HG03342 (cell line): Measurements from ENCODE around the gene UBAC1.

Experiments used
- ATAC-seq: cut with Tn5 transposase; IDR thresholded peaks from one replicate; pipeline ENCODE4 v1.9.1; 2021; ENCODE audit warnings: mild to moderate bottlenecking, moderate library complexity; ENCODE audit not compliant: unreplicated experiment

The UBAC1 gene

DNA sequence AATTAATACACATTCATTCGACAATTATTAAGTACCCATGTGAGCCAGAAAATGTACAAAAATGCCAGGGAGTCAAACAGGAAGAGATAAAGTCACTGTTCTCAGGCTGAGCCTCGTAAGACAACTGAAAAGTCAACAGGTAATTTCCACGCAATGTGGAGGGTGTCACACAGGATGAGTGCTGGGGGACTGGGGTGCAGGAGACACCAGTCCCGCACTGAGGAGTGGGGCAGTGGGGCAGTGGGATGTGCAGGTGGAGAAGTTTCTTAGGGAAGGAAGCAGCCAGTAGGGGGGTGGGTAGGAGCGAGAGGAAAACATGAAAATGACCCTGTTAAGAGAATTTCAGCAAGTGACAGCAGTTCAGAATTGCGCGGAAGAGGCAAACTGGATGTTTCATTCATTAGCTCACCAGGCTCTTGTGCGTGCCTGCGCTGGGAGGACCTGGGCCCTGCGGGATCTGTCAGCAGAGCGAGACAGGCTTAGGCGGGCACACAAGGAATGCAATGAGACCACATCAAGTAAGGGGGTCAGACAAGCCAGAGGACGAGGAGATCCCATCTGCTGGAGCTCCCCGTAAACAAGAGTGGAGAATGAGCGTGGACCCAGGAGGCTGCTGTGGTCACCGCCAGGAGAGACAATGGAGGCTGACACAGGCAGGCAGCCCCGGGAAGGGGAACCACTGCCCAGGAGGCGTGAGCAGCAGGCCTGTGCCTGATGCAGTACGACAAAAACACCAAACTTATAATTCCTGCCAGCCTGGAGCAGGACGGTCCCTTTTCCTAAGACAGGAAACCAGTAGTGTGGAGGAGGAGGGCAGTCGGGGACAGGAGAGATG lies 74.8 kb downstream of the UBAC1 start:
- no peak for ATAC-seq

DNA sequence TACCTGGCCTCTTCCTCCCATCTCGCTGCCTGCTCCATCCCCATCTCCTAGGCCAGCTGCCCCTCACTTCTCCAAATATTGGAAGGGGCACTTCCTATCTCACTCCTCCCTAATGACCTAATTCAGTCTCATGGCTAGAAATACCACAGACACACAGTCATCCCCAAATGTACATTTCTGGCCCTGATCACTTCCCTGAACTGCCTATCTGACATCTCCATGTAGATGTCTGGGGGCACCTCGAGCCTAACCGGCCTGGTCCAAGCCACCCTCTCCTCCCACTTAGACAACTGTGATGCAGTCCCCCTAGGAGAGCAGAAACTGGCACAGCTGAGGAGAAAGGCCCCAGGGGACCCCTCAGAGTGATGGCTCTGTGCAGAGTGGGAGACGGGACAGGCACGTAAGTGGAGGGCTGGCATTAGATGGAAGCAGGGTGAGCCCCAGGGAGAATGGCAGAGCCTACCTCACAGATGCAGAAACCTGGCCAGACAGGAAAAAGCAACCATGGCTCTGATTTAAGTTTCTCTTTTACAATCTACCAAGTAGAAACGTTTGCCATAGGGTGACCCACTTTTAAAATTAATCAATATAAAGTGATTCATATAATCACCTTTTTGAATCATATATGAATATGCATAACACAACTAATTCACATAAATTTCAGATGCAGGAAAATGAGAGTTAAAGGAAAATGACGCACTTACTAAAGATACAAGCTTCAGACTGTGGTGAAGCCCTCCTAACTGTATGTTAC lies 75.9 kb downstream of the UBAC1 start:
- no peak for ATAC-seq

DNA sequence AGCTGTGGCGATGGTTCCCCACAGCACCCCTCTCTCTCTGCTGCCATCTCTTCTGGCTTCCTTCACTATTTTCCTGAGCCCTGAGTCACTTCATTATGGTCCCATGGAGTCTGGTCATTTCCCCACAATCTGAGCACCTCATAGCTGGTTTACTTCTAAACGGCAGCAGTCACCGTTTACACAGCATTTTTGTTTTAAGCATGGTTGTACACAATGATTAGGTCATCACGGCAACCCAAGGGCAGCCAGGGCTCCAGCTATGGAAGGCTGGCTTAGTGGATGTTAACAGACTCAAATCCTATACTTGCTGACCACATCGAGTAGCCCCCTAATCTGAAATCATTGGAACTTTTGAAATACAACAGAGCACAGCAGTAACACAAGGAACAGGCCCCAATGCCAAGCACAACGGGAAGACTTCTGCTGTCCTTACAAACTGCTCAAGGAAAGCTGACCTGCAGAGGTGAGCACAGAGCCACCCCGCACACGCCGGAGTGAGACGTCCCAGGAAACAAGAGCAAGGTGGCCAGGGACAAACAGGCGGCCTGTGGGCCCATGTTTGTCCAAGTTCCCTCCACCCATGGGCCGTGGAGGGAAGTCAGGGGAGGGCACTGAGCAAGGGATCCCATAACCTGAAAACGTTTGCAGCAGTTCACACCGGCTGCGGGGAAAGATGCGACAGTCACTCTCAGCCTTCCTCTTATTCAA lies 76.7 kb downstream of the UBAC1 start:
- ATAC-seq, result no peak

- ATAC-seq, result no peak
Observed at GRCh38 chr9:135883410-135884089, 77.6 kb downstream of the UBAC1 start.
